HS-27A (cell line): ENCODE results near the gene SUSD4.

Experiments used
- DNase-seq: peaks from one replicate; pipeline ENCODE4 v3.0.0-alpha.2; 2012; ENCODE audit warnings: low read depth, missing footprints

SUSD4 gene

GRCh38 chr1:223230161-223230881 is 133.7 kb downstream of the SUSD4 start:
- DNase-seq = peak; percentile 81

- no peak for DNase-seq
Measured at GRCh38 chr1:223229756-223230155, 134.2 kb downstream of the SUSD4 start.

GRCh38 chr1:223228931-223229528 is 134.9 kb downstream of the SUSD4 start:
- no peak for DNase-seq

- DNase-seq = no peak
Measured at GRCh38 chr1:223228201-223228600, 135.8 kb downstream of the SUSD4 start.

- no peak for DNase-seq
Measured at GRCh38 chr1:223227486-223228196, 136.3 kb downstream of the SUSD4 start.

GRCh38 chr1:223227031-223227430 is 136.9 kb downstream of the SUSD4 start:
- DNase-seq = no peak

GRCh38 chr1:223226271-223226670 is 137.7 kb downstream of the SUSD4 start:
- no peak for DNase-seq

GRCh38 chr1:223225481-223225880 is 138.5 kb downstream of the SUSD4 start:
- no peak for DNase-seq

- DNase-seq = no peak
Measured at GRCh38 chr1:223225061-223225460, 138.9 kb downstream of the SUSD4 start.

GRCh38 chr1:223224465-223224864 is 139.5 kb downstream of the SUSD4 start:
- no peak for DNase-seq

- no peak for DNase-seq
Measured at GRCh38 chr1:223223091-223223995, 140.6 kb downstream of the SUSD4 start.

GRCh38 chr1:223222377-223222776 is 141.6 kb downstream of the SUSD4 start:
- DNase-seq = no peak

GRCh38 chr1:223221686-223222085 is 142.3 kb downstream of the SUSD4 start:
- no peak for DNase-seq

GRCh38 chr1:223219846-223220610 is 143.9 kb downstream of the SUSD4 start:
- DNase-seq = no peak

- DNase-seq = no peak
Measured at GRCh38 chr1:223219318-223219635, 144.7 kb downstream of the SUSD4 start.

- no peak for DNase-seq
Measured at GRCh38 chr1:223217781-223218180, 146.2 kb downstream of the SUSD4 start.

GRCh38 chr1:223216531-223217205 is 147.3 kb downstream of the SUSD4 start:
- no peak for DNase-seq

GRCh38 chr1:223216074-223216473 is 147.9 kb downstream of the SUSD4 start:
- no peak for DNase-seq

- no peak for DNase-seq
Measured at GRCh38 chr1:223215026-223215425, 148.9 kb downstream of the SUSD4 start.

GRCh38 chr1:223214261-223214807 is 149.6 kb downstream of the SUSD4 start:
- no peak for DNase-seq

GRCh38 chr1:223212441-223212840 is 151.5 kb downstream of the SUSD4 start:
- no peak for DNase-seq
